Kidney (tissue), 14 donors: ENCODE measurements around the gene SEPTIN1. TPM values are rescaled to one million over a fixed set of nuclear protein-coding genes. Genes with fewer than 3 reads are reported as not detected.
"Not testable (repeated sequence)": the region's sequence is repeated elsewhere in the genome, so short reads cannot be mapped to it uniquely, and the experiment has no call there.

ENCODE experiments used
- DNase-seq, 5 donors: peaks; one replicate each; pipeline ENCODE4 v3.0.0-alpha.2; 2013 to 2020
- FAIRE-seq: peaks from 2 replicates; lab custom pipeline; 2012; peaks lifted over from hg19 to GRCh38; lab: Jason Lieb, UNC
- H3K27ac ChIP-seq, 2 donors: one replicate each; pipeline ENCODE4 v1.7.0; 2013; ENCODE audit warnings: low read depth in 2 of 2, low read length in 2 of 2, inconsistent platforms in 1 of 2
- H3K27me3 ChIP-seq: one replicate; pipeline ENCODE4 v1.7.1; 2013; ENCODE audit warnings: low read length, inconsistent platforms; ENCODE audit not compliant: control insufficient read depth, insufficient read depth
- H3K36me3 ChIP-seq, 3 donors: one replicate each; pipeline versions ENCODE4 v1.7.0 to v1.7.1; 2013; ENCODE audit warnings: low read length in 3 of 3, control low read depth in 1 of 3, inconsistent platforms in 1 of 3; ENCODE audit not compliant: insufficient read depth in 3 of 3, control insufficient read depth in 2 of 3
- H3K4me1 ChIP-seq, 3 donors: one replicate each; pipeline versions ENCODE4 v1.7.0 to v1.7.1; 2013; ENCODE audit warnings: low read length in 3 of 3, inconsistent platforms in 1 of 3, low read depth in 1 of 3; ENCODE audit not compliant: control insufficient read depth in 2 of 3, insufficient read depth in 2 of 3
- H3K4me3 ChIP-seq, 3 donors: one replicate each; pipeline versions ENCODE4 v1.7.0 to v1.8.1; 2013; ENCODE audit warnings: low read length in 3 of 3, control low read depth in 1 of 3, inconsistent platforms in 1 of 3
- H3K9ac ChIP-seq, 3 donors: one replicate each; pipeline versions ENCODE4 v1.7.0 to v1.7.1; 2013; ENCODE audit warnings: low read length in 3 of 3, control low read depth in 1 of 3, inconsistent platforms in 1 of 3
- H3K9me3 ChIP-seq, 3 donors: one replicate each; pipeline versions ENCODE4 v1.7.0 to v1.7.1; 2013; ENCODE audit warnings: low read length in 3 of 3, control low read depth in 1 of 3, inconsistent platforms in 1 of 3; ENCODE audit not compliant: control insufficient read depth in 2 of 3, insufficient read depth in 1 of 3
- CTCF ChIP-seq: IDR thresholded peaks from 3 replicates; pipeline ENCODE4 v1.5.1; 2012; ENCODE audit warnings: mild to moderate bottlenecking, moderate library complexity, borderline replicate concordance; ENCODE audit not compliant: insufficient read depth; ENCODE audit errors: extremely low read depth
- intact Hi-C: fragments of 100-400 bp; cut with DNase I; formaldehyde crosslinking; loops from one replicate; pipeline ENCODE4 v1.11.1; 2022
- polyA plus RNA-seq: library from polyadenylated mRNA; stranded (reverse); fragments of 350-450 nt; fragmentation: Illumina TruSeq; extraction: RNeasy Lipid Tissue Mini Kit (QIAGEN cat#74804); gene quantifications from one replicate; pipeline ENCODE4 v1.2.3, GENCODE V29; 2014; ENCODE audit warnings: low read depth, low replicate concordance; ENCODE audit not compliant: insufficient read depth
- total RNA-seq: library from RNA; stranded (reverse); fragmentation: NEBNext Ultra II Directional; extraction: Animal tissue kit (Norgen Biotek cat#: 25700); gene quantifications from one replicate; pipeline ENCODE4 v1.2.1, GENCODE V29; 2021
- donor health status: control.
- donor health status: control.
- donor health status: control.
- donor health status: control.
- donor health status: control.
- donor health status: DM: yes; HTN: yes; CAD: no.
- donor health status: Normal renal cell carcinoma (clear cell type).

The SEPTIN1 gene
- total and polyA plus RNA-seq, 2 donors from 2014 or later = 5.0 to 12.8 TPM

GRCh38 chr16:30348113-30348512, 34.2 kb downstream of the SEPTIN1 start:
- H3K27me3 ChIP-seq = no peaks in the 10 kb centered on the region
- H3K4me3 ChIP-seq = no peak overlapping the region
- H3K4me1 ChIP-seq = peaks cover 0 to 19% (median 10%) of the 10 kb centered on the region in 3 donors
- H3K36me3 ChIP-seq = peaks cover 0 to 19% (median 2%) of the 10 kb centered on the region in 3 donors
- H3K27ac ChIP-seq = no peak overlapping the region
- no peak for FAIRE-seq
- H3K9ac ChIP-seq = no peak overlapping the region
- intact Hi-C loops = no loop called here
- no peak for DNase-seq
- H3K9me3 ChIP-seq = no peaks in the 10 kb centered on the region
- no peak for TF ChIP-seq CTCF

GRCh38 chr16:30346286-30346685, 36.1 kb downstream of the SEPTIN1 start:
- FAIRE-seq (no peak), DNase-seq (no peak)
- TF ChIP-seq CTCF = no peak
- Histone ChIP-seq H3K36me3 (peaks cover 0 to 3% (median 0%) of the 10 kb centered on the region in 3 donors), H3K9me3 (no peaks in the 10 kb centered on the region), H3K27ac (no peak overlapping the region), H3K4me1 (peaks cover 0 to 6% (median 0%) of the 10 kb centered on the region in 3 donors), H3K4me3 (no peak overlapping the region), H3K9ac (no peak overlapping the region), H3K27me3 (no peaks in the 10 kb centered on the region)
- intact Hi-C loops = no loop called here

- H3K36me3 ChIP-seq, H3K9me3 ChIP-seq, H3K4me3 ChIP-seq, H3K9ac ChIP-seq, H3K4me1 ChIP-seq, DNase-seq, H3K27ac ChIP-seq, intact Hi-C loops, FAIRE-seq, H3K27me3 ChIP-seq: not testable (repeated sequence)
These were observed 38.9 kb downstream of the SEPTIN1 start for GRCh38 chr16:30343491-30343820.

GRCh38 chr16:30342751-30343490, 39.4 kb downstream of the SEPTIN1 start:
- Histone ChIP-seq H3K27me3 (no peaks in the 10 kb centered on the region), H3K36me3 (no peaks in the 10 kb centered on the region), H3K4me1 (no peaks in the 10 kb centered on the region), H3K27ac (no peak overlapping the region), H3K4me3 (no peak overlapping the region), H3K9me3 (no peaks in the 10 kb centered on the region), H3K9ac (no peak overlapping the region)
- FAIRE-seq = no peak
- intact Hi-C loops = no loop called here
- DNase-seq = no peak
- no peak for TF ChIP-seq CTCF

GRCh38 chr16:30341971-30342370, 40.4 kb downstream of the SEPTIN1 start:
- H3K4me1 ChIP-seq, DNase-seq, H3K27ac ChIP-seq, H3K9me3 ChIP-seq, FAIRE-seq, H3K27me3 ChIP-seq, H3K36me3 ChIP-seq, H3K4me3 ChIP-seq, intact Hi-C loops, H3K9ac ChIP-seq: not testable (repeated sequence)
